ENCODE measurements around the gene ST3GAL4. TPM values are rescaled to one million over a fixed set of nuclear protein-coding genes. Genes with fewer than 3 reads are reported as not detected.
A peak's percentile ranks its signal among the peaks of the same experiment; 100 is the strongest.

The ST3GAL4 gene
- total RNA-seq, 2 experiments from 2014 or later: 14.3 to 18.8 TPM

GRCh38 chr11:126414615-126415014, 59.1 kb downstream of the ST3GAL4 start:
- no TSS peak for BruUV-seq (replicated peaks)
- Histone ChIP-seq H3K4me3 (ENCODE audit: low read depth, low read length, poor library complexity, severe bottlenecking) (no peak overlapping the region), H3K4me2 (ENCODE audit: low read length) (no peak overlapping the region), H2AFZ (ENCODE audit: low read length) (no peak overlapping the region), H4K20me1 (ENCODE audit: insufficient read depth, low read length) (no peaks in the 10 kb centered on the region), H3K27ac (ENCODE audit: low read depth, low read length, poor library complexity, severe bottlenecking) (no peak overlapping the region), H3K9me3 (ENCODE audit: low read length) (no peaks in the 10 kb centered on the region), H3K79me2 (ENCODE audit: insufficient read depth, low read depth, low read length) (no peaks in the 10 kb centered on the region), H3K9me2 (ENCODE audit: insufficient read depth, low read length) (no peaks in the 10 kb centered on the region), H3K4me1 (ENCODE audit: insufficient read depth, low read length, poor library complexity, severe bottlenecking) (peaks cover 18% of the 10 kb centered on the region), H3K36me3 (ENCODE audit: insufficient read depth, low read length) (peaks cover 3% of the 10 kb centered on the region)
- intact Hi-C loops (cut with micrococcal nuclease; ENCODE audit: unreplicated experiment): no loop called here
- ChIA-PET CTCF (ENCODE audit: unreplicated experiment) (no interaction called here), POLR2A (no interaction called here)
- no peak for TF ChIP-seq EZH2phosphoT487 (IDR thresholded peaks at IDR 0.05; ENCODE audit: borderline replicate concordance, low read depth, low read length)
- TF ChIP-seq, protein P1, sequence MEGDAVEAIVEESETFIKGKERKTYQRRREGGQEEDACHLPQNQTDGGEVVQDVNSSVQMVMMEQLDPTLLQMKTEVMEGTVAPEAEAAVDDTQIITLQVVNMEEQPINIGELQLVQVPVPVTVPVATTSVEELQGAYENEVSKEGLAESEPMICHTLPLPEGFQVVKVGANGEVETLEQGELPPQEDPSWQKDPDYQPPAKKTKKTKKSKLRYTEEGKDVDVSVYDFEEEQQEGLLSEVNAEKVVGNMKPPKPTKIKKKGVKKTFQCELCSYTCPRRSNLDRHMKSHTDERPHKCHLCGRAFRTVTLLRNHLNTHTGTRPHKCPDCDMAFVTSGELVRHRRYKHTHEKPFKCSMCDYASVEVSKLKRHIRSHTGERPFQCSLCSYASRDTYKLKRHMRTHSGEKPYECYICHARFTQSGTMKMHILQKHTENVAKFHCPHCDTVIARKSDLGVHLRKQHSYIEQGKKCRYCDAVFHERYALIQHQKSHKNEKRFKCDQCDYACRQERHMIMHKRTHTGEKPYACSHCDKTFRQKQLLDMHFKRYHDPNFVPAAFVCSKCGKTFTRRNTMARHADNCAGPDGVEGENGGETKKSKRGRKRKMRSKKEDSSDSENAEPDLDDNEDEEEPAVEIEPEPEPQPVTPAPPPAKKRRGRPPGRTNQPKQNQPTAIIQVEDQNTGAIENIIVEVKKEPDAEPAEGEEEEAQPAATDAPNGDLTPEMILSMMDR (conservative IDR thresholded peaks at IDR 0.05; ENCODE audit: low read length): no peak
- DNase-seq (ENCODE audit: low spot score): no peak

DNA sequence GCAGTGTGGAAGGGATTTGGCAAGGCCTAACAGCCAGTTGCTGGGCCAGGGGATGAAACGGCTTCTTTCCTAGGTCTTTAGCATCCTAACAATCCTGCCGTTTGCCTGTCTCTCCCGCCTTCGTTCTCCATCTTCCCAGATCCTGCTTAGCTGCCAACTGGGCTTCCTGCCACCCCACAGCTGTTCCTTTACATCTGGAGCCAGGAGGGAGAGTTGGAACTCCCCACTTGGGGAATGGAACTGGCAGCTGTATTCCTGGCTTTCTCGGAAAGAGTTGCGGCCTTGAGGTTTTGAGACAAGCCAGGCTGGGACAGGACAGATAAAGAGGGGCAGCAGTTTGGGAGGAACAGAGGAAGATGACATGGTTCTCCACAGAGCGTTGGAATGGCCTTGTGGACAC, 59.6 kb downstream of the ST3GAL4 start:
- H3K4me2 ChIP-seq (ENCODE audit: low read length): no peak overlapping the region
- peaks cover 23% of the 10 kb centered on the region for H3K4me1 ChIP-seq (ENCODE audit: insufficient read depth, low read length, poor library complexity, severe bottlenecking)
- no peak for DNase-seq (ENCODE audit: low spot score)
- ChIA-PET CTCF (ENCODE audit: unreplicated experiment) (no interaction called here), POLR2A (no interaction called here)
- peaks cover 3% of the 10 kb centered on the region for H3K36me3 ChIP-seq (ENCODE audit: insufficient read depth, low read length)
- H2AFZ ChIP-seq (ENCODE audit: low read length): no peak overlapping the region
- TF ChIP-seq, protein P1 (conservative IDR thresholded peaks at IDR 0.05; ENCODE audit: low read length): no peak
- TF ChIP-seq EZH2phosphoT487 (IDR thresholded peaks at IDR 0.05; ENCODE audit: borderline replicate concordance, low read depth, low read length): no peak
- no TSS peak for BruUV-seq (replicated peaks)
- H3K27ac ChIP-seq (ENCODE audit: low read depth, low read length, poor library complexity, severe bottlenecking): no peak overlapping the region
- H3K4me3 ChIP-seq (ENCODE audit: low read depth, low read length, poor library complexity, severe bottlenecking): no peak overlapping the region
- intact Hi-C loops (cut with micrococcal nuclease; ENCODE audit: unreplicated experiment): no loop called here
- no peaks in the 10 kb centered on the region for H3K79me2 ChIP-seq (ENCODE audit: insufficient read depth, low read depth, low read length)
- no peaks in the 10 kb centered on the region for H3K9me2 ChIP-seq (ENCODE audit: insufficient read depth, low read length)
- no peaks in the 10 kb centered on the region for H4K20me1 ChIP-seq (ENCODE audit: insufficient read depth, low read length)
- H3K9me3 ChIP-seq (ENCODE audit: low read length): no peaks in the 10 kb centered on the region

GRCh38 chr11:126415669-126416420, 60.4 kb downstream of the ST3GAL4 start:
- Histone ChIP-seq H4K20me1 (ENCODE audit: insufficient read depth, low read length) (no peaks in the 10 kb centered on the region), H3K4me1 (ENCODE audit: insufficient read depth, low read length, poor library complexity, severe bottlenecking) (peaks cover 28% of the 10 kb centered on the region), H3K79me2 (ENCODE audit: insufficient read depth, low read depth, low read length) (no peaks in the 10 kb centered on the region), H2AFZ (ENCODE audit: low read length) (no peak overlapping the region), H3K9me2 (ENCODE audit: insufficient read depth, low read length) (no peaks in the 10 kb centered on the region), H3K4me3 (ENCODE audit: low read depth, low read length, poor library complexity, severe bottlenecking) (no peak overlapping the region), H3K9me3 (ENCODE audit: low read length) (no peaks in the 10 kb centered on the region), H3K27ac (ENCODE audit: low read depth, low read length, poor library complexity, severe bottlenecking) (no peak overlapping the region), H3K4me2 (ENCODE audit: low read length) (peak overlapping the region; percentile 46; the same call in 1 of the 2 replicates), H3K36me3 (ENCODE audit: insufficient read depth, low read length) (no peaks in the 10 kb centered on the region; the same call in none of the 2 replicates)
- DNase-seq (ENCODE audit: low spot score): no peak
- no TSS peak for BruUV-seq (replicated peaks)
- ChIA-PET CTCF (ENCODE audit: unreplicated experiment) (no interaction called here), POLR2A (interaction anchor here (0.6 kb wide), 1 partner anchor 61 kb away, joined by 4 read pairs; the partner anchor contains the start of gene ST3GAL4)
- intact Hi-C loops (cut with micrococcal nuclease; ENCODE audit: unreplicated experiment): no loop called here
- TF ChIP-seq, protein P1 (conservative IDR thresholded peaks at IDR 0.05; ENCODE audit: low read length): no peak
- TF ChIP-seq EZH2phosphoT487 (IDR thresholded peaks at IDR 0.05; ENCODE audit: borderline replicate concordance, low read depth, low read length): no peak

All from OCI-LY7 (cell line).